ENCODE measurements around the gene DUSP22.

The DUSP22 gene

GRCh38 chr6:395432-396125 lies 103.3 kb downstream of the DUSP22 start:
- DNase-seq (ENCODE audit: low read depth) = no peak

DNA sequence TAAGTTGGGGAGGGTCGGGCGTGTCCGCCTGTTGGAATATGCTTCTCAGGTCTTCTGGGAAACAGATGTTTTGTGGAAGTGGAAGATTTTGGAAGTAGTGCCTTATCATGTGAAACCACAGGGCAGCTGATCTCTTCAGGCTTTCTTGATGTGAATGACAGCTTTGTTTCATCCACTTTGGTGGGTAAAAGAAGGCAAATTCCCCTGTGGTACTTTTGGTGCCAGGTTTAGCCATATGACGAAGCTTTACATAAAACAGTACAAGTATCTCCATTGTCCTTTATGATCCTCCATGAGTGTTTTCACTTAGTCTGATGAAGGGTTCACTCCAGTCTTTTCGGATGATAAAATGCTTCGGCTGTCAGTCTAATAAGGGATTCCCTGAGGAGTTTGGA lies 103.8 kb downstream of the DUSP22 start:
- DNase-seq (ENCODE audit: low read depth) = no peak

GRCh38 chr6:397056-397455 lies 104.8 kb downstream of the DUSP22 start:
- DNase-seq (ENCODE audit: low read depth) = no peak

DNA sequence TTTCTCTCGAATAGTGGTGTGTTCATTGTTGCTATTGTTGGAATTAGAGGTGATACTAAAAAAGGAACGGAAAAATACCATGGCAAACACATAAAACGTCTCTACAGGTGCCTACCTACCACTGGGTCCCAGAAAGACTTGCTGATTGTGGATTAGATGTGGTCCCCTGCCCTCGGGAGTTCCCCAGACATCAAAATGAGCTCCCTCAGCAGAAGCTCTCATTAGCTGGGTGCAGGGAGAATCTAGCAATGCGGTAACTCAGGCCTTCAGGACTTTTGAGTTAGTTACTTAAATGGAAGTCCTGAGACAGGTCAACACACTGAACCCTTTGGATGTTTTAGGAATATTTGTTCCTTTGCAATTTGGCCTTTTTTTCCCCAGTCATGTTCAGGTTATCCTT lies 105.3 kb downstream of the DUSP22 start:
- no peak for DNase-seq (ENCODE audit: low read depth)

DNA sequence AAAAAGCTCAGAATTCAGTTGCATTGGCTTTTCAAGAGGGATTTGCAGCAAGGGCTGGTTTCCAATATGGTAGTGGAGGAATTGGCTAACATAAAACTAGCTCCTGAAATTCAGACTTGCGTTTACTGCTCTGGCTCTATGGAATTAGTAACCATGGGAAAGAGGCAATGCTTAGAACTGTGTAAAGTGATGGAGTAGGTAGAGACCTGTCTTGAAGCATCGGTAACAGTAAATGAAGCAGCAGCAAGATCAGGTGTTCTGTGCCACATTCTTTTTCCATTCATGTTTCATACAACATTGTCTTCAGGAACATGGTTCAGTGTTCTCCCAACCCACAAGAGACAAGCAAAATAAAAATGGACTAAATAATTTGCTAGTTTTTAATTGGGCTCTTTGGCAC lies 105.8 kb downstream of the DUSP22 start:
- DNase-seq (ENCODE audit: low read depth) = no peak

GRCh38 chr6:398558-399078 lies 106.3 kb downstream of the DUSP22 start:
- no peak for DNase-seq (ENCODE audit: low read depth)

GRCh38 chr6:399785-400534 lies 107.7 kb downstream of the DUSP22 start:
- DNase-seq (ENCODE audit: low read depth) = no peak

- DNase-seq (ENCODE audit: low read depth) = no peak
Observed at GRCh38 chr6:400815-401214, 108.5 kb downstream of the DUSP22 start.

Measured in activated T-helper 1 cell treated with Interleukin-2 at 50 U/mL for 16 hours (primary cell).